DOHH2 (cell line): ENCODE results near the gene RNU7-1.
A peak's percentile ranks its signal among the peaks of the same experiment; 100 is the strongest.

Experiments used
- CTCF ChIP-seq: fragments of 200-600 bp; sonication (generic); IDR thresholded peaks from one replicate; pipeline ENCODE4 v1.5.1; 2014; ENCODE audit warnings: antibody characterized with exemption, mild to moderate bottlenecking, low read depth, low read length; ENCODE audit not compliant: poor library complexity, severe bottlenecking
- EZH2phosphoT487 ChIP-seq: fragments of 200-600 bp; sonication (generic); IDR thresholded peaks from 2 replicates; pipeline ENCODE4 v1.6.1; 2017; ENCODE audit warnings: borderline replicate concordance, mild to moderate bottlenecking, antibody characterized with exemption, low read length, moderate library complexity, mixed read lengths

DNA sequence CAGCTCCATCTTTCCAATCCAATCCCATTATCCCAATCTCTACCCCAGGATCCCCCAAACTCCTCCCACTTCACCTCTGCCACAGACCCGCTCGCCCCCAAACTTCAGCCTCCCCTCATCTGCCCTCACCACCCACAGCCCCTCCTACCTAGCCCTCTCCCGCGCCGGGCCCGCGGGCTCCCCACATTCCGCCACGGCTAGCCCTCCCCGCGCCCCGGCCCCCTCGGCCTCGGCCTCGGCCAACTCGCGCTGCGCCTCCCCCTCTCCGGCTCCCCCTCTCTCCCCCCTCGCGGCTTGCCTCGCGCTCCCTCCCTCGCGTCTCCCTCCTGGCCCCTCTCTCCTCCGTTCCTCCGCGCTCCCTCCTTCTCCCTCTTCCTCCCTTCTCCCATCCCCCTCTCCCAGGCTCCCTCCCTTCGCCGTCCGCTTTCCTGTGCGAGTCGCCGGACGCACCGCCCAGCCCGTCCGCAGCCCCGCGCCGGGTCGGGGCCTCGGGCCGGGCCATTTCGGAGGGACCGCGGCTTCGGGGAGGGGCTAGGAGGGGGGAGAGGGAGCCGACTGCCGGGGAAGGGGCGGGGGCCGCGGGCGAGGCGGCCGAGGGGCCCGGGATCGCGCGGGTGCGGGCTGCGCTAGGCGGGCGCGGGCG, 16.1 kb upstream of the RNU7-1 start, which contains the start of gene ATN1:
- no peak for TF ChIP-seq CTCF
- peak; percentile 96 for TF ChIP-seq EZH2phosphoT487
